ENCODE data around the gene C8G. TPM values are rescaled to one million over a fixed set of nuclear protein-coding genes. Genes with fewer than 3 reads are reported as not detected.

The C8G gene
- total and polyA plus RNA-seq, 2 of the 8 experiments (the other 6 are each of a cell fraction or from before 2014, with no cell fraction given): 0.62 to 0.80 TPM

DNA sequence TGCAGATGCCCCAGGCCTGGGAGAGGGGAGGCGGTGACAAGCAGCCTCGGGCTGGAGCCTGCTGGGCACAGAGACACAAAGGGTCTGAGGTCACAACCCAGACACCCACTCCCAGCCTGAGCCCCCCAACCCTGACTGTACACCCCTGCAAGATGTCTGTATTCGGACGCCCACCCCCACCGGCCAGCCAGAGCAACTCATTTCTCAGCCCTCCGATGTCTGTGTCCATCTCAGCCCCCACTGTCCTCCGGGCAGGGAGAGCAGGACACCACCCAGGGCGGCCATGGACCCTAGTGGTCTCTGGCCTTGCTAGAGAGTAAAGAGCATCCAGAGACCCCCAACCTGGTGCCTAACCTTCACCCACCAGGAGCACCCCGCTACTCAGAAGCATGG lies 10.9 kb downstream of the C8G start (continued):
- TF ChIP-seq RNF2 (IDR thresholded peaks at IDR 0.05; ENCODE audit: borderline replicate concordance, low read depth, low read length, missing control alignments, poor library complexity, severe bottlenecking) (no peak), CTBP2 (IDR thresholded peaks at IDR 0.05; ENCODE audit: borderline replicate concordance, insufficient read depth, insufficient read length, low read length) (no peak)
